Measurements from ENCODE around the gene THAP6.
"Not testable (repeated sequence)": the region's sequence is repeated elsewhere in the genome, so short reads cannot be mapped to it uniquely, and the experiment has no call there.

THAP6 gene

GRCh38 chr4:75525910-75526309, 11.6 kb downstream of the THAP6 start:
- DNase-seq (ENCODE audit: low read depth, low spot score): no peak

- DNase-seq (ENCODE audit: low read depth, low spot score): no peak
Measured at GRCh38 chr4:75527482-75527881, 13.2 kb downstream of the THAP6 start.

GRCh38 chr4:75530556-75531322, 16.5 kb downstream of the THAP6 start:
- no peak for DNase-seq (ENCODE audit: low read depth, low spot score)

DNA sequence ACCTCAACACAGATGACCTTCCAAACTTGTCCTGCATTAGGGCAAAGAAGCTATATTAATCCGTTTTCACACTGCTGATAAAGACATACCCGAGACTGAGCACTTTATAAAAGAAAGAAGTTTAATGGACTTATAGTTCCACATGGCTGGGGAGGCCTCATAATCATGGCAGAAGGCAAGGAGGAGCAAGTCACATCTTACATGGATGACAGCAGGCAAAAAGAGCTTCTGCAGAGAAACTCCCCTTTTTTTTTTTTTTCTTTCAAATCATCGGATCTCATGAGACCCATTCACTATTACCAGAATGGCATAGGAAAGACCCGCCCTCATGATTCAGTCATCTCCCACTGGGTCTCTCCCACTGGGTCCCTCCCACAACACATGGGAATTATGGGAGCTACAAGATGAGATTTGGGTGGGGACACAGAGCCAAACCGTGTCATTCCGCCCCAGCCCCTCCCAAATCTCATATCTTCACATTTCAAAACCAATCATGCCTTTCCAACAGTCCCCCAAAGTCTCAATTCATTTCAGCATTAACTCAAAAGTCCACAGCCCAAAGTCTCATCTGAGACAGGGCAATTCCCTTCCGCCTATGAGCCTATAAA, 17.4 kb downstream of the THAP6 start:
- not testable (repeated sequence) for DNase-seq (ENCODE audit: low read depth, low spot score)

DNA sequence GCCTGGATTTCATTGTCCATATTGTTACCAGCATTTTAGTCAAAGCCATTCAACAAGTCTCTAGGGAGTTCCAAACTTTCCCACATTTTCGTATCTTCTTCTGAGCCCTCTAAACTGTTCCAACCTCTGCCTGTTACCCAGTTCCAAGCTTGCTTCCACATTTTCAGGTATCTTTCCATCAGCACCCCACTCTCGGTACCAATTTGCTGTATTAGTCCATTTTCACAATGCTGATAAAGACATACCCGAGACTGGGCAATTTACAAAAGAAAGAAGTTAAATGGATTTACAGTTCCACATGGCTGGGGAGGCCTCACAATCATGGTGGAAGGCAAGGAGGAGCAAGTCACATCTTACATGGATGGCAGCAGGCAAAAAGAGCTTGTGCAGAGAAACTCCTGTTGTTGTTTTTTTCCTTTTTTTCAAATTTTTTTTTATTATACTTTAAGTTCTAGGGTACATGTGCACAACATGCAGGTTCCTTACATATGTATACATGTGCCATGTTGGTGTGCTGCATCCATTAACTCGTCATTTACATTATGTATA, 19.1 kb downstream of the THAP6 start:
- DNase-seq (ENCODE audit: low read depth, low spot score): not testable (repeated sequence)

- not testable (repeated sequence) for DNase-seq (ENCODE audit: low read depth, low spot score)
Measured at GRCh38 chr4:75533926-75534325, 19.7 kb downstream of the THAP6 start.

- DNase-seq (ENCODE audit: low read depth, low spot score): not testable (repeated sequence)
Measured at GRCh38 chr4:75537308-75537707, 23.0 kb downstream of the THAP6 start.

- no peak for DNase-seq (ENCODE audit: low read depth, low spot score)
Measured at GRCh38 chr4:75542824-75543223, 28.6 kb downstream of the THAP6 start.

DNA sequence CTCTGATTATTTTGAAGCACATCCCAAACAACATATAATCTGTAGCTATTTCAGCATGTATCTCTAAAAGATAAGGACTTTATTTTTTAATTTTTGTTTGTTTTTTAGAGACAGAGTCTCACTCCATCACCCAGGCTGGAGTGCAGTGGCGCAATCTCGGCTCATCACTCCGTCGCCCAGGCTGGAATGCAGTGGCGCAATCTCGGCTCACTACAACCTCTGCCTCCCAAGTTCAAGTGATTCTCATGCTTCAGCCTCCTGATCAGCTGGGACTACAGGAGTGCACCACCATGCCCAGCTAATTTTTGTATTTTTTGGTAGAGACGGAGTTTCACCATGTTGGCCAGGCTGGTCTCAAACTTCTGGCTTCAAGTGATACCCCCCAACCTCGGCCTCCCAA, 29.9 kb downstream of the THAP6 start:
- DNase-seq (ENCODE audit: low read depth, low spot score): not testable (repeated sequence)

GRCh38 chr4:75544870-75545269, 30.6 kb downstream of the THAP6 start:
- no peak for DNase-seq (ENCODE audit: low read depth, low spot score)

DNA sequence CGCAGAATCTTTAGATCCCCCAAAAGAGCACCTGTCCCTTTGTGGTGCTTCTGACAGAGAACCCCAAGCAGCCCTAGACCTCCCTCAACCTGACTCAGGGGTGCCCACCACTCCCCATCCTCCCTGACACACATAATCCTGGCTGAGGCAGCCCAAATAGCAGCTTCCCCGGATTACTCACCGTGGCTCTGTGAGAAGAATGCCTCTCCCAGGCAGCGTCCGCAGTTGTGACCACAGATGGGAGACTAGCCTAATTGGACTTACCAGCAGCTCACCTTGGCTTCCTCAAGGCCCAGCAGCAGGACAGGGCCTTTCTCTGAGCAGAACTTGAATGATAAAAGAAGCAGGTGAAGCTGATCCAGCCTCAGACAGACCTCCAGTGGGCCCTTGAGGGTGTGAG, 31.3 kb downstream of the THAP6 start:
- DNase-seq (ENCODE audit: low read depth, low spot score): no peak

GRCh38 chr4:75547647-75548387, 33.5 kb downstream of the THAP6 start:
- no peak for DNase-seq (ENCODE audit: low read depth, low spot score)

DNA sequence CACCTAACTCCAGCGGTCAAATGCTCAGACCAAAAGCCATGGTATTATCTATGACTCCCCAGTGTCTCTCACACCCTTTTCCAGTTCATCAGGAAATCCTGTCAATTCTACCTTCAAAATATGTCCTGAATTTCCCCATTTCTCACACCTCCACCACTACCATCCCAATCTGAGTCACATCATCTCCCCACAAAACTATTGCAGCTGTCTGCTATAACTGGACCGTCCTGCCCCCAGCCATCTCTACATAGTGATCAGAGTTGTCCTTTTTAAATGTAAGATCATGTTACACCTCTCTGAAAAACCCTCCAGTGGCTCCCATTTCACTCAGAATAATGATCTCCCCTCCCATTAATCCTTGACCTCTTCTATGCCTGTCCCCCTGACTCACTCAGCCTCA, 34.7 kb downstream of the THAP6 start:
- no peak for DNase-seq (ENCODE audit: low read depth, low spot score)

DNA sequence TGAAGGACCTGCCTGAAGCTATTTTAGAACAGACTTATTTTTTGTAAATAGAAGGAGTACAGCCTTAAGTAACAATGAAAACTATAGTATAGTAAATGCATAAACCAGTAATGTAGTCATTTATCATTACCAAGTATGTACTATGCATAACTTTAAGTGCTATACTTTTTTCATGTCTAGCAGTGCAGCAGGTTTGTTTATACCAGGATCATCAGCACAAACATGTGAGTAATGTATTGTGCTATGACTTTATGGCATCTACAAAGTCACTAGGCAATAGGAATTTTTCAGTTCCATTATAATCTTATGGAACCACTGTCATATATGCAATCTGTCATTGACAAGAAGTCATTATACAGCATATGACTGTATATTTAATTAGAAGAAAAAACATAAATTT, 38.2 kb downstream of the THAP6 start:
- no peak for DNase-seq (ENCODE audit: low read depth, low spot score)

- DNase-seq (ENCODE audit: low read depth, low spot score): no peak
Measured at GRCh38 chr4:75555294-75556164, 41.3 kb downstream of the THAP6 start, which contains the start of gene ODAPH. ODAPH (plus strand) TSS chr4:75556066; CDS start chr4:75556083, 17 bp downstream.

DNA sequence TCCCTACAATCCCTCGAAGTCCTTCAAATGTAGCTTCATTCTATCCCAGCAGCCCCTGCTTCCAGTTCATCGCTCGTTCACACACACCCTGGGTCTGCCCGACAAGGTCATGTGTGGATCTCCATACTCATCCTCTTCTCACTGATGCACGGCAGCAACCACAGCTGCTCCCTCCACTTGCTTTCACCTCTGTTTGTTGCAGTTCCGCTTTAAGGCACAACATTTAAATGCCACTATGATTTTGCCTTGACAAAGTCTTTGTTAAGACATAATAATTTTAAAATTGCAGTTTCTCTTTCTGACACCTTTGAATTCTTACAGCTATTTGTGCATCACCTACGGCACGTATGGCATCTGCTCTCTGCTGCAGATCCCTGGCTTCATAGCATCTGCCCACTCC, 43.4 kb downstream of the THAP6 start:
- no peak for DNase-seq (ENCODE audit: low read depth, low spot score)

DNA sequence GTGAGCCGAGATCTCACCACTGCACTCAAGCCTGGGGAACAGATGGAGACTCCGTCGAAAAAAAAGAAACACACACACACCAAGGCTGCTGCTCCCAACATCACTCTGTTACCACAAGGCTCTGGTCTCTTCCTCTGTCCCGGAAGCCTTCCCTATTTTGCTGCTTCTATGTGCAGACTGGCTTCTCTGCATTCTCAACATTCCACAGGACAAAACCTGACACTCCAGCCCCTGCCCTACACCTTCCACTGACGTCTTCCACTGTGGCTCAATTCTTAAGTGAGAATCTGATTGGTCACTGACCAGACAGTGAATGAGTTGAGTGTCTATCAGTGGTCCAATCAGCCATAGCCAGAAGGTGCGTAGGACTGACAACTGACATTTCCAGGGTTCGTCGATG, 47.5 kb downstream of the THAP6 start:
- DNase-seq (ENCODE audit: low read depth, low spot score): no peak

DNA sequence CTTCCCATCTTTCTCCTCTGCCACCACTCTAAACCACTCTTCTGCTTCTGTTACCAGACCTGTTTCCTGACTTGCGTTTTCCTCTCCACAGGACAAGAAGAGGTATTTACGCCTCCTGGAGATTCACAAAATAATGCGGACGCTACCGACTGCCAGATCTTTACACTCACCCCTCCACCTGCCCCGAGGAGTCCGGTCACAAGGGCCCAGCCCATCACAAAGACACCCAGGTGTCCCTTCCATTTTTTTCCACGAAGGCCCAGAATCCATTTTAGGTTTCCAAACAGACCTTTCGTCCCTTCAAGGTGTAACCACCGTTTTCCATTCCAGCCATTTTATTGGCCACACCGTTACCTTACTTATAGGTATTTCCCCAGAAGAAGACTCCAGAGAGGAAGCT, 49.8 kb downstream of the THAP6 start:
- DNase-seq (ENCODE audit: low read depth, low spot score): no peak

DNA sequence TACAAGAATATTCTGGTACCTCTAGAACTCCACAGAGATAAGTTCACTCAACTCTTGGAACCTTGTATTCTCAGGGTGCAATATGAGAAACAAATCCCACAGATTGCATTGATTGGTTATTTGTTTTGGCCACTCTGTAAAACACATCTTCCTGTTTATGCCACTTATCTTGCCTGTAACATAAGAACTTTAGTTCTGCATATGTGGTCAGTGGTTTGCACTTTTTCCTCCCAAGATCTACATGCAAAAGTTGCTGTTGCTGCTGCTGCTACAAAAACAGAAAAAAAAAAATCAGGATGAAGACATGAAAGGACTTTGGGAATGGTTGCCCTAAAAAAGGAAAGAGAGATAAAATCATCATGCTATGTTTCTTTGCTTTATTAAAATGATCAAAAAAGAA, 51.2 kb downstream of the THAP6 start:
- DNase-seq (ENCODE audit: low read depth, low spot score): no peak

DNA sequence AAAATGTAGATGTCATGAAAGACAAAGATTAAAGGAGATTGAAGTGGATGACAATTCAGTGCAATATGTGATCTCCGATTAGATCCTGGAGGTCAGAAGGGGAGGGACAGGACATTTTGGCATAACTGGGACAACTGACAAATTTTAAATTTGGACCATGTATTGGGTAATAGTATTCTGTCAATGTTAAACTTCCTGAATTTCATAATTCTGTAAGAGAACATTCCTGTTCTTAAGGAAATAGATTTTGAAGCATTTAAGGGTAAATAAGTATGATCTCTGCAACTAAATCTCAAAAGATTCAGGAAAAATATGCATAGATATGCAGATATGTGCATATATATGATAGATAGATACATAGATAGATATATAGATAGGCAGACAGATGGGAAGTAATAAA, 52.6 kb downstream of the THAP6 start:
- no peak for DNase-seq (ENCODE audit: low read depth, low spot score)

DNA sequence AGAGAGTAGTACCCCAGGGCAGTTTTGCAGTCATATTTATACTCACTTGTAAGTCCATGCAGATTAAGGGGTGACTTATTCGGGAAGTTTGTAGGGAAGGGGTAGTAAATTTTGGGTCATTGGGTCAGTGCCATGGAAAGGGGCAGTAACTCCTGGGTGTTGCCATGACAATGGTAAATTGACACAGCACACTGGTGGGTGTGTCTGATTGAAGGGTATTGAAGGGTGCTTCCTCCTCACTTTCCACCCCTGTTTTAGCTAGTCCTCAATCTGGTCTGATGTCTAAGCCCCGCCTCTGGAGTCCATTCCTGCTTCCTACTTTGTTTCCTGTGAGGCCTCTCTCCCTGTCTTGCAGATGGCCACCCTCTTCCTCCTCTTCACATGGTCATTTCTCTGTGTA, 53.5 kb downstream of the THAP6 start:
- no peak for DNase-seq (ENCODE audit: low read depth, low spot score)

Data from smooth muscle cell of the brain vasculature (primary cell).